LNCAP (cell line): ENCODE results near the gene MYCN.

Experiments used
- TF ChIP-seq, protein P1 (sequence below): fragments of 450-650 bp; IDR thresholded peaks from 2 replicates; pipeline ENCODE4 v1.5.1; 2017; ENCODE audit warnings: mild to moderate bottlenecking

The MYCN gene

DNA sequence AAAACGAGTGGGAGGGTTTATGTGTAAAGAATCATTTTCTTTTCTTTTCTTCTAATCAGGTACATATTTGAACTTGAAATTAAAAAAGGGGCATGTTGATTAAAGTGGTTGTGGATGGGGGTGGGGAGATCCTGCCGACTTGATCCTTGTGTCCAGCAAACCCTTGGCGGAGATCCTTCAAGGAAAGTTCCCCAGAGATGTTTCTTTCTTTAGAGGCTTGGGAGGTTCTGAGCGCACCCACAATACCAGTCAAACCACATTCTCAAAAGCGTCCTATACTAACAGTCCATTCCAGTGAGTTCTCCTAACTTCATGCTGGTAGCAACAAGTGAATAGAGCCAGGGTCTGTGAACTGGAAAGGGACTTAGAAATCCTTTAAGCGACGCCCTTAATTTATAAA is 49.2 kb downstream of the MYCN start:
- TF ChIP-seq, protein P1, sequence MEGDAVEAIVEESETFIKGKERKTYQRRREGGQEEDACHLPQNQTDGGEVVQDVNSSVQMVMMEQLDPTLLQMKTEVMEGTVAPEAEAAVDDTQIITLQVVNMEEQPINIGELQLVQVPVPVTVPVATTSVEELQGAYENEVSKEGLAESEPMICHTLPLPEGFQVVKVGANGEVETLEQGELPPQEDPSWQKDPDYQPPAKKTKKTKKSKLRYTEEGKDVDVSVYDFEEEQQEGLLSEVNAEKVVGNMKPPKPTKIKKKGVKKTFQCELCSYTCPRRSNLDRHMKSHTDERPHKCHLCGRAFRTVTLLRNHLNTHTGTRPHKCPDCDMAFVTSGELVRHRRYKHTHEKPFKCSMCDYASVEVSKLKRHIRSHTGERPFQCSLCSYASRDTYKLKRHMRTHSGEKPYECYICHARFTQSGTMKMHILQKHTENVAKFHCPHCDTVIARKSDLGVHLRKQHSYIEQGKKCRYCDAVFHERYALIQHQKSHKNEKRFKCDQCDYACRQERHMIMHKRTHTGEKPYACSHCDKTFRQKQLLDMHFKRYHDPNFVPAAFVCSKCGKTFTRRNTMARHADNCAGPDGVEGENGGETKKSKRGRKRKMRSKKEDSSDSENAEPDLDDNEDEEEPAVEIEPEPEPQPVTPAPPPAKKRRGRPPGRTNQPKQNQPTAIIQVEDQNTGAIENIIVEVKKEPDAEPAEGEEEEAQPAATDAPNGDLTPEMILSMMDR, result no peak

DNA sequence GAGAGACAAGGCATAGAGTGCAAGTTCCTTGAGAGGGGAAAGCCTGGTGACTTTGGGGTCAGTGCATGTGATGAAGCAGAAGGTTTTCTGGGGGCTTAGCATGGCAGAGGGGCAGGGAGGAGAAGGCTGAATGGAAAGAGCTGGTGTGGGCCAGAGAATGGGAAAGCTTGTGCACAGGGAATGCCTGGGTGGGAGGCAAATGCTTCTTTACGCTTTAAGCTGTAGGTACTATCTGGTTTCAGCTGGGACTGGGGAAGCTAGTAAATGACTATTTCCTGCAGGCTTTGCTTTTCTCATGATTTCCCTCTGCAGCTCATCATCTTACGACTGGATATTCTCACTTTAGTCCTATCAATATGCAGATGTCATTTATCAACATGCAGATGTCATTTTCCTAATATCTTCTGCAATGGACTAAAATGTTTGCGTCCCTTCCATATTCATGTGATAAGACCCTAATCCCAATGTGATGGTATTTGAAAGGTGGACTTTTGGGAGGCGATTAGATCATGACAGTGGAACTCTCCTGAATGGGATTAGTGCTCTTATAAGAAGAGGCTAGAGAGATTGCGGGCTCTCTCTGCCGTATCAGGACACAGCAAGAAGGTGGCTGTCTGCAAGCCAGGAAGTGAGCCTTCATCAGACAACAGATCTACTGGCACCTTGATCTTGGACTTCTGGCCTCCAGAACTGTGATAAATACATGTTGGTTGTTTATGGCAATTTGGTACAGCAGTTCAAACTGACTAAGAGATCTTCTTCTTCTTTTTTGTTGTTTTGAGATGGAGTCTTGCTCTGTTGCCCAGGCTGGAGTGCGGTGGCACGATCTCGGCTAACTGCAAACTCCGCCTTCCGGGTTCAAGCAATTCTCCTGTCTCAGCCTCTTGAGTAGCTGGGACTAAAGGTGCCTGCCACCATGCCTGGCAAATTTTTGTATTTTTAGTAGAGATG is 50.1 kb downstream of the MYCN start:
- TF ChIP-seq, protein P1, result no peak

DNA sequence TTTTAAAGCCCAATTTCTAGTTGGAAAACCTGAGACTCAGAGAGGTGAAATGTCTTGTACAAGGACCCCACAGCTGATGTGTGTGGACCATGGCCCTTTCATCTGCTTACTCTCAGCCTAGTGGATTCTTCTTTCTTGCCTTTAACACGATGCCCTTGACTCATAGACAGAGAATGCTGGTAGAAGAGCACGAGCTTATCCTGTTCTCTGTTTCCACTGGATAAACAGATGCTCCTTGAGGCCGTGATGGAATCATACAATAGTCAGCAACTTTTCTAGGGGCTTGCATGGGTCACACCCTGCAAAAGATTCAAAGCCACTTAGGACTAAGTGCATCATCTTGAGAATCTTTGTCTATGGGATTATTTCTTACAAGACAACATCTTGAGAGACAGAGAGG is 50.9 kb downstream of the MYCN start:
- TF ChIP-seq, protein P1, result no peak

DNA sequence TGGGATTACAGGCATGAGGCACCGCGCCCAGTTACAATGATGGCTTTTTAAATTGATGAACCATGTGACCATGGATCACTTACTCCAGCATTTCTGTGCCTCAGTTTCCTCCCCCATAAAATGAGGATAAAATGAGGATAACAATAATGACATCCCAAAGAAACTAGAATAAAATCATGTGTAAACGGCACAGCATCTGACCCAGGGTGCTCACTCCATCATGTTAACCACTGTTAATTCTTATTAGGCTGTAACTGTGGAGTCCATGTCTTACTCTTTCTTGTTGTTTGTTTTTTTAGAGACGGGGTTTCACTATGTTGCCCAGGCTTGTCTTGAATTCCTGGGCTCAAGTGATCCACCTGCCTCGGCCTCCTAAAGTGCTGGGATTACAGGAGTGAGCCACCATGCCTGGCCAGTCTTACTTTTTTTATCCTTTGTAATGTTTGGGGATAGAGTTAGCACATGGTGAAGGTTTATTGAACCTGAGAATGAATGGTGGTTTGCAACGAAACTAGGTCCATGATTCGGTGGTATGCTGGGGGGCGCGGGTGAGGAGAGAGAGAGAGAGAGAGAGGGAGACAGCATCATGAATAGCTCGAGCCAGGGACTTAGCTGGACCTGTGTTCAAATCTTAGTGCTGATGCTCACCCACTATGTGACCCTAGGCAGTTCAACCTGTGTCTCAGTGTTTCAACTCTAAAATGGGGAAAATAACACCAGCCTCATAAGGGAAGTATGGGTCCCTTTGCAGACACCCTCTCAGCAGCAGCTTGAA is 52.3 kb downstream of the MYCN start:
- TF ChIP-seq, protein P1, result no peak

DNA sequence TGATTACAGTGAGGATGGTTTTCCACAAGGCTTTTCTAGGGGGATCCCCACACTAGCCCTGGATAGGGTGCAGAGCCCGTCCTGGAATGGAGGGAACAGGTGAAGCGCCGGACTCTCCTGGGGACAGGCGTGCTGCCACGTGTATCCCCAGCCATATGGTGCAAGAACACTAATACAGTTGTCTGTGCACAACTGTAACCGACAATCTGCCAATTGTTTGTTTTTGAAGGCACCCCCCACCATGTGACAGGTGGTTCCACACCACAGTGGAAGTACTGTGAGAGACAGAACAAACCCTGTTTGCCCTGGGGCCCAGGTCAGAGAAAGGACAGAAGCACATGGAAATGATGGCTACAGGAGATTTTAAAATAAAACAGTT is 52.9 kb downstream of the MYCN start:
- TF ChIP-seq, protein P1, result no peak

DNA sequence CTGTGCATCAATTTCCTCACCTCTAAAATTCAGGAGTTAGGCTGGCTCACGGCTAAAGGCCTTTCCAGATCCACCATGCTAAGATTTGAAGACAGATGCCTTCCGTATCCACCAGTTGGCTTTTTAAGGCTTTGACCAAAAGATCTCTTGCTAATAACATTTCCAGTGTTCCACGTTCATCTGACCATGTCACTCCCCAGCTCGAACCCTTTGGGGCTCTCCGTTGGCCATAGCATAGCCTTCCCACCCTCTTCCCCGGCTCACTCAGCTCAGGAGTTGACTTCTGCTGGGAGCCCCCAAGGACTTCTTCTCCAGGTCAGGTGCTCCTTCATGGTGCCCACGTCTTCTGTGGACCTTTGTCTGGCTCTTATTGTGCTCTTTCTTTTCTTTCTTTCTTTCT is 53.3 kb downstream of the MYCN start:
- TF ChIP-seq, protein P1, result no peak

DNA sequence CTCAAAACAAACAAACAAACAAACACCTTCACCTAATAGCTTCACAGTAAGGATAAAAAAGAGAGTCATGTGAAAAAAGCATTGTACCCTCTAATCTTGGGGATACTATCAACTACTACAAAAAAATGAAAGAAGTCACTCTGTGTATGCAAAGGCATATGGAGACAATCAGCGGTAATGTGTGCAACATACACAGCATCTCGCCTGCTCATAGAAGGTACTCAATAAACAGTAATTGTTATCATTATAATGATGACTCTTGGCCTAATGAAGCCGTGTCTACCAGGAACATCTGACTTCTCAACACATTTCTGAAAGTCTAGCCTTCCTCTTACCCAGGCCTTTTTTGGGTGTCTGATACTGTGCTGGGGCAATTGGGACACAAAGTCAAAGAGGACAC is 55.3 kb downstream of the MYCN start:
- TF ChIP-seq, protein P1, result no peak
